ENCODE data around the gene SAMD3. TPM values are rescaled to one million over a fixed set of nuclear protein-coding genes. Genes with fewer than 3 reads are reported as not detected.

SAMD3 gene
- total and polyA plus RNA-seq, 2 of the 13 experiments (the other 11 are each of a cell fraction or from before 2014, with no cell fraction given): not detected

GRCh38 chr6:130211691-130212090 lies 11.1 kb downstream of the SAMD3 start (continued):
- TF ChIP-seq CREM (IDR thresholded peaks at IDR 0.05) (no peak), CREM (CRISPR knock-in tag; IDR thresholded peaks at IDR 0.05) (no peak), ZNF207 (IDR thresholded peaks at IDR 0.05; ENCODE audit: borderline replicate concordance) (no peak)
- TF ChIP-seq, protein P1, sequence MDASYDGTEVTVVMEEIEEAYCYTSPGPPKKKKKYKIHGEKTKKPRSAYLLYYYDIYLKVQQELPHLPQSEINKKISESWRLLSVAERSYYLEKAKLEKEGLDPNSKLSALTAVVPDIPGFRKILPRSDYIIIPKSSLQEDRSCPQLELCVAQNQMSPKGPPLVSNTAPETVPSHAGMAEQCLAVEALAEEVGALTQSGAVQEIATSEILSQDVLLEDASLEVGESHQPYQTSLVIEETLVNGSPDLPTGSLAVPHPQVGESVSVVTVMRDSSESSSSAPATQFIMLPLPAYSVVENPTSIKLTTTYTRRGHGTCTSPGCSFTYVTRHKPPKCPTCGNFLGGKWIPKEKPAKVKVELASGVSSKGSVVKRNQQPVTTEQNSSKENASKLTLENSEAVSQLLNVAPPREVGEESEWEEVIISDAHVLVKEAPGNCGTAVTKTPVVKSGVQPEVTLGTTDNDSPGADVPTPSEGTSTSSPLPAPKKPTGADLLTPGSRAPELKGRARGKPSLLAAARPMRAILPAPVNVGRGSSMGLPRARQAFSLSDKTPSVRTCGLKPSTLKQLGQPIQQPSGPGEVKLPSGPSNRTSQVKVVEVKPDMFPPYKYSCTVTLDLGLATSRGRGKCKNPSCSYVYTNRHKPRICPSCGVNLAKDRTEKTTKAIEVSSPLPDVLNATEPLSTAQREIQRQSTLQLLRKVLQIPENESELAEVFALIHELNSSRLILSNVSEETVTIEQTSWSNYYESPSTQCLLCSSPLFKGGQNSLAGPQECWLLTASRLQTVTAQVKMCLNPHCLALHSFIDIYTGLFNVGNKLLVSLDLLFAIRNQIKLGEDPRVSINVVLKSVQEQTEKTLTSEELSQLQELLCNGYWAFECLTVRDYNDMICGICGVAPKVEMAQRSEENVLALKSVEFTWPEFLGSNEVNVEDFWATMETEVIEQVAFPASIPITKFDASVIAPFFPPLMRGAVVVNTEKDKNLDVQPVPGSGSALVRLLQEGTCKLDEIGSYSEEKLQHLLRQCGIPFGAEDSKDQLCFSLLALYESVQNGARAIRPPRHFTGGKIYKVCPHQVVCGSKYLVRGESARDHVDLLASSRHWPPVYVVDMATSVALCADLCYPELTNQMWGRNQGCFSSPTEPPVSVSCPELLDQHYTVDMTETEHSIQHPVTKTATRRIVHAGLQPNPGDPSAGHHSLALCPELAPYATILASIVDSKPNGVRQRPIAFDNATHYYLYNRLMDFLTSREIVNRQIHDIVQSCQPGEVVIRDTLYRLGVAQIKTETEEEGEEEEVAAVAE (CRISPR knock-in tag; IDR thresholded peaks at IDR 0.05; ENCODE audit: borderline replicate concordance): no peak

DNA sequence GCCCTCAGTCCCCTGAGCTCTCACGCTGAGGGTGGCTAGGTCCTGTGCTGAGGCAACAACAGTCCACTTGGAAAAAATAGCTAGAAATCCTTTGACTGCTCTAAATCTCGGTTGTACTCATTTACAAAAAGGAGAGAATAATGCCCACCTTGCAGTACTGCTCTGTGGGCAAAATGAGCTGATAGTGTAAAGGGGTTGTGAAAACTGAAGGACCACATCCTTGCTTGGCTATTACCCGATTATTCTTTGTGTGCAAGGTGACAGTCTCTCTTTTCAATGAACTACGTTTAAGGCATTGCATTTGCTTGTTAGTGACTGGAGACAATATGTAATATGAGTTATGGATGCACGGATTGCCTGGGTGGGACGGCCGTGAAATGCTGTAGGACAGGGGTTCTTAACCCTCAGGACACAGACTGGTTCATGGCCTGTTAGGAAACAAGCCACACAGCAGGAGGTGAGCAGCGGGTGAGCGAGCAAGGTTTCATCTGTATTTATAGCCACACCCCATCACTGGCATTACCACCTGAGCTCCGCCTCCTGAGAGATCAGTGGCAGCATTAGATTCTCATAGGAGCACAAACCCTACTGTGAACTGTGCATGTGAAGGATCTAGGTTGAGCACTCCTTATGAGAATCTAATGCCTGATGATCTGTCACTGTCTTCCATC lies 14.6 kb downstream of the SAMD3 start:
- no peak overlapping the region for H3K27ac ChIP-seq (ENCODE audit: extremely low read length, insufficient read depth, low read length)
- in situ Hi-C loops (cut with HindIII; ENCODE audit: extremely low pct_ligation_motif_present, low pct_unique_long_range_greater_than_20kb): no loop called here
- no peak for DNase-seq (ENCODE audit: low spot score)
- no peak overlapping the region for H3K4me2 ChIP-seq (ENCODE audit: low read depth, low read length)
- no peak for TF ChIP-seq ZSCAN22 (CRISPR knock-in tag; IDR thresholded peaks at IDR 0.05)
- TF ChIP-seq CHD2 (IDR thresholded peaks at IDR 0.05; ENCODE audit: low read depth, low read length): no peak
- no peak for TF ChIP-seq ZNF567 (CRISPR knock-in tag; IDR thresholded peaks at IDR 0.05; ENCODE audit: borderline replicate concordance)
- no peak for TF ChIP-seq ZGPAT (CRISPR knock-in tag; IDR thresholded peaks at IDR 0.05)
- TF ChIP-seq, protein P2, sequence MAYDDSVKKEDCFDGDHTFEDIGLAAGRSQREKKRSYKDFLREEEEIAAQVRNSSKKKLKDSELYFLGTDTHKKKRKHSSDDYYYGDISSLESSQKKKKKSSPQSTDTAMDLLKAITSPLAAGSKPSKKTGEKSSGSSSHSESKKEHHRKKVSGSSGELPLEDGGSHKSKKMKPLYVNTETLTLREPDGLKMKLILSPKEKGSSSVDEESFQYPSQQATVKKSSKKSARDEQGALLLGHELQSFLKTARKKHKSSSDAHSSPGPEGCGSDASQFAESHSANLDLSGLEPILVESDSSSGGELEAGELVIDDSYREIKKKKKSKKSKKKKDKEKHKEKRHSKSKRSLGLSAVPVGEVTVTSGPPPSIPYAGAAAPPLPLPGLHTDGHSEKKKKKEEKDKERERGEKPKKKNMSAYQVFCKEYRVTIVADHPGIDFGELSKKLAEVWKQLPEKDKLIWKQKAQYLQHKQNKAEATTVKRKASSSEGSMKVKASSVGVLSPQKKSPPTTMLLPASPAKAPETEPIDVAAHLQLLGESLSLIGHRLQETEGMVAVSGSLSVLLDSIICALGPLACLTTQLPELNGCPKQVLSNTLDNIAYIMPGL (CRISPR knock-in tag; IDR thresholded peaks at IDR 0.05; ENCODE audit: borderline replicate concordance in 1 of 2, low read depth in 1 of 2): no peak
- no peak for TF ChIP-seq ZNF234 (CRISPR knock-in tag; conservative IDR thresholded peaks at IDR 0.05)
- TF ChIP-seq, protein P3, sequence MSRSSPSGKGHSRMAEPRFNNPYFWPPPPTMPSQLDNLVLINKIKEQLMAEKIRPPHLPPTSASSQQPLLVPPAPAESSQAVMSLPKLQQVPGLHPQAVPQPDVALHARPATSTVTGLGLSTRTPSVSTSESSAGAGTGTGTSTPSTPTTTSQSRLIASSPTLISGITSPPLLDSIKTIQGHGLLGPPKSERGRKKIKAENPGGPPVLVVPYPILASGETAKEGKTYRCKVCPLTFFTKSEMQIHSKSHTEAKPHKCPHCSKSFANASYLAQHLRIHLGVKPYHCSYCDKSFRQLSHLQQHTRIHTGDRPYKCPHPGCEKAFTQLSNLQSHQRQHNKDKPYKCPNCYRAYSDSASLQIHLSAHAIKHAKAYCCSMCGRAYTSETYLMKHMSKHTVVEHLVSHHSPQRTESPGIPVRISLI (CRISPR knock-in tag; IDR thresholded peaks at IDR 0.05; ENCODE audit: borderline replicate concordance): no peak
- no peak for TF ChIP-seq SMAD9 (CRISPR knock-in tag; IDR thresholded peaks at IDR 0.05)
- ATAC-seq: no peak
- H3K4me3 ChIP-seq (replicated peaks in 1 of 3; ENCODE audit: insufficient read depth in 1 of 3, low read depth in 2 of 3, low read length in 3 of 3): no peak overlapping the region
- ChIA-PET CTCF (ENCODE audit: low intra/inter-chr PET ratio, low total read pairs) (no interaction called here), POLR2A (no interaction called here)
- no peaks in the 10 kb centered on the region for H3K9me3 ChIP-seq (ENCODE audit: low read length)
- H2AFZ ChIP-seq (ENCODE audit: low read length): no peak overlapping the region
- H4K20me1 ChIP-seq (ENCODE audit: insufficient read depth, low read length): no peaks in the 10 kb centered on the region
- no peak for FAIRE-seq
- H3K79me2 ChIP-seq (ENCODE audit: insufficient read depth, low read length): no peaks in the 10 kb centered on the region
- no peaks in the 10 kb centered on the region for H3K36me3 ChIP-seq (replicated peaks in 1 of 2; ENCODE audit: control insufficient read depth in 1 of 2, insufficient read depth in 2 of 2, low read length in 2 of 2)
- intact Hi-C loops (cut with micrococcal nuclease; ENCODE audit: unreplicated experiment): no loop called here
- no TSS peak for BruUV-seq (replicated peaks)
- WGBS (ENCODE audit: low lambda C conversion rate): 10% methylated on average over 6 of the region's 10 CpGs
- H3K4me1 ChIP-seq (ENCODE audit: insufficient read depth, low read length): no peaks in the 10 kb centered on the region
- no peak overlapping the region for H3K9ac ChIP-seq (ENCODE audit: insufficient read depth, low read depth, low read length)
- peaks cover 1 to 3% of the 10 kb centered on the region in 2 experiments; a peak in 2 of 5 replicates for H3K27me3 ChIP-seq (ENCODE audit: control insufficient read depth in 1 of 2, insufficient read depth in 2 of 2, low read length in 2 of 2)
